Activated gamma-delta T cell treated with anti-CD3 and anti-CD28 coated beads, Interleukin-2, amount 50 U/mL, for 16 hours (primary cell): ENCODE measurements around the gene SMOC2.

ENCODE experiments used
- DNase-seq: peaks from one replicate; pipeline ENCODE4 v3.0.0-alpha.2; 2020; ENCODE audit warnings: low read depth

Gene SMOC2

GRCh38 chr6:168714547-168715260 is 273.7 kb downstream of the SMOC2 start:
- DNase-seq: no peak

GRCh38 chr6:168715643-168716481 is 274.9 kb downstream of the SMOC2 start:
- DNase-seq: no peak

GRCh38 chr6:168716581-168716980 is 275.6 kb downstream of the SMOC2 start:
- no peak for DNase-seq

GRCh38 chr6:168717491-168717890 is 276.5 kb downstream of the SMOC2 start:
- DNase-seq: no peak
